Esophagus muscularis mucosa (tissue), 4 donors: ENCODE results near the gene FLRT1. TPM values are rescaled to one million over a fixed set of nuclear protein-coding genes. Genes with fewer than 3 reads are reported as not detected.

Experiments used
- DNase-seq: peaks from one replicate; pipeline ENCODE4 v3.0.0-alpha.2; 2017; ENCODE audit errors: extremely low spot score
- H3K27ac ChIP-seq, 4 donors: fragments of 200-600 bp; sonication (generic); replicated peaks in 1 of 4; 1 replicate in 3 of 4; 2 replicates in 1 of 4; pipeline ENCODE4 v1.5.1; 2016 to 2019; ENCODE audit warnings: mild to moderate bottlenecking in 1 of 4
- H3K27me3 ChIP-seq, 4 donors: fragments of 200-600 bp; sonication (generic); one replicate each; pipeline versions ENCODE4 v1.5.1 to v1.6.0; 2016 to 2019
- H3K36me3 ChIP-seq, 4 donors: fragments of 200-600 bp; sonication (generic); one replicate each; pipeline ENCODE4 v1.5.1; 2016 to 2019
- H3K4me1 ChIP-seq, 4 donors: fragments of 200-600 bp; sonication (generic); one replicate each; pipeline ENCODE4 v1.5.1; 2016 to 2019
- H3K4me3 ChIP-seq, 4 donors: fragments of 200-600 bp; sonication (generic); 1 replicate in 2 of 4; 2 replicates in 2 of 4; pipeline ENCODE4 v1.5.1; 2016 to 2019; ENCODE audit warnings: mild to moderate bottlenecking in 4 of 4, moderate library complexity in 1 of 4
- H3K9me3 ChIP-seq, 4 donors: fragments of 200-600 bp; sonication (generic); 1 replicate in 3 of 4; 2 replicates in 1 of 4; pipeline ENCODE4 v1.5.1; 2016 to 2019
- EP300 ChIP-seq: sonication (generic); formaldehyde crosslinking; IDR thresholded peaks from one replicate; pipeline ENCODE4 v1.6.1; 2017; ENCODE audit warnings: antibody characterized with exemption
- POLR2A ChIP-seq: fragments of 450-650 bp; IDR thresholded peaks from one replicate; pipeline ENCODE4 v1.6.1; 2017; ENCODE audit warnings: antibody characterized with exemption, moderate library complexity, mild to moderate bottlenecking, low read depth
- POLR2AphosphoS5 ChIP-seq, 2 donors: sonication (generic); formaldehyde crosslinking; IDR thresholded peaks; one replicate each; pipeline ENCODE4 v1.6.1; 2017; ENCODE audit warnings: antibody characterized with exemption in 2 of 2
- WGBS: methylation state at CpG from one replicate; pipeline ENCODE4 v1.1.5; 2018; 5-methylcytosine and 5-hydroxymethylcytosine counted together
- intact Hi-C: fragments of 100-400 bp; cut with DNase I; formaldehyde crosslinking; loops from one replicate; pipeline ENCODE4 v1.15.1; 2023
- total RNA-seq, 4 donors: library from RNA; depleted of rRNA; stranded (reverse); fragments of >200 nt; gene quantifications; one replicate each; pipeline versions ENCODE4 v1.1.0 to v1.2.1, GENCODE V29; 2016
- TF ChIP-seq, protein P1 (sequence below), 3 experiments: fragments of 200-600 bp in 2 of 3; fragments of 450-650 bp in 1 of 3; sonication (generic) in 2 of 3; IDR thresholded peaks; one replicate each; pipeline ENCODE4 v1.5.1; 2017 to 2019; ENCODE audit warnings: antibody characterized with exemption in 3 of 3, mild to moderate bottlenecking in 2 of 3, moderate library complexity in 1 of 3

The FLRT1 gene
- total RNA-seq, 4 donors from 2014 or later = 2.1 to 5.0 (median 3.1) TPM

- no peak for TF ChIP-seq POLR2A
- TF ChIP-seq EP300 = no peak
- TF ChIP-seq POLR2AphosphoS5 (IDR thresholded peaks at IDR 0.05) = no peak
- TF ChIP-seq, protein P1, sequence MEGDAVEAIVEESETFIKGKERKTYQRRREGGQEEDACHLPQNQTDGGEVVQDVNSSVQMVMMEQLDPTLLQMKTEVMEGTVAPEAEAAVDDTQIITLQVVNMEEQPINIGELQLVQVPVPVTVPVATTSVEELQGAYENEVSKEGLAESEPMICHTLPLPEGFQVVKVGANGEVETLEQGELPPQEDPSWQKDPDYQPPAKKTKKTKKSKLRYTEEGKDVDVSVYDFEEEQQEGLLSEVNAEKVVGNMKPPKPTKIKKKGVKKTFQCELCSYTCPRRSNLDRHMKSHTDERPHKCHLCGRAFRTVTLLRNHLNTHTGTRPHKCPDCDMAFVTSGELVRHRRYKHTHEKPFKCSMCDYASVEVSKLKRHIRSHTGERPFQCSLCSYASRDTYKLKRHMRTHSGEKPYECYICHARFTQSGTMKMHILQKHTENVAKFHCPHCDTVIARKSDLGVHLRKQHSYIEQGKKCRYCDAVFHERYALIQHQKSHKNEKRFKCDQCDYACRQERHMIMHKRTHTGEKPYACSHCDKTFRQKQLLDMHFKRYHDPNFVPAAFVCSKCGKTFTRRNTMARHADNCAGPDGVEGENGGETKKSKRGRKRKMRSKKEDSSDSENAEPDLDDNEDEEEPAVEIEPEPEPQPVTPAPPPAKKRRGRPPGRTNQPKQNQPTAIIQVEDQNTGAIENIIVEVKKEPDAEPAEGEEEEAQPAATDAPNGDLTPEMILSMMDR (IDR thresholded peaks at IDR 0.05) = no peak
- H3K4me1 ChIP-seq = peaks cover 0 to 21% (median 0%) of the 10 kb centered on the region in 4 donors
- intact Hi-C loops = no loop called here
- H3K9me3 ChIP-seq = no peaks in the 10 kb centered on the region
- no peaks in the 10 kb centered on the region for H3K27me3 ChIP-seq
- WGBS = 87% methylated on average over 22 of the region's 27 CpGs
- H3K36me3 ChIP-seq = no peaks in the 10 kb centered on the region
- H3K4me3 ChIP-seq = no peak overlapping the region
- DNase-seq = no peak
- no peak overlapping the region for H3K27ac ChIP-seq
Measured at GRCh38 chr11:64019106-64020037, 16.4 kb upstream of the FLRT1 start.

GRCh38 chr11:64020976-64021756, 14.6 kb upstream of the FLRT1 start:
- no peaks in the 10 kb centered on the region for H3K36me3 ChIP-seq
- 87% methylated on average over 17 of the region's 22 CpGs for WGBS
- intact Hi-C loops = no loop called here
- peaks cover 0 to 21% (median 0%) of the 10 kb centered on the region in 4 donors for H3K4me1 ChIP-seq
- no peak overlapping the region for H3K27ac ChIP-seq
- DNase-seq = no peak
- no peaks in the 10 kb centered on the region for H3K9me3 ChIP-seq
- H3K4me3 ChIP-seq = no peak overlapping the region
- TF ChIP-seq EP300 = no peak
- TF ChIP-seq, protein P1 (IDR thresholded peaks at IDR 0.05) = no peak
- H3K27me3 ChIP-seq = no peaks in the 10 kb centered on the region

DNA sequence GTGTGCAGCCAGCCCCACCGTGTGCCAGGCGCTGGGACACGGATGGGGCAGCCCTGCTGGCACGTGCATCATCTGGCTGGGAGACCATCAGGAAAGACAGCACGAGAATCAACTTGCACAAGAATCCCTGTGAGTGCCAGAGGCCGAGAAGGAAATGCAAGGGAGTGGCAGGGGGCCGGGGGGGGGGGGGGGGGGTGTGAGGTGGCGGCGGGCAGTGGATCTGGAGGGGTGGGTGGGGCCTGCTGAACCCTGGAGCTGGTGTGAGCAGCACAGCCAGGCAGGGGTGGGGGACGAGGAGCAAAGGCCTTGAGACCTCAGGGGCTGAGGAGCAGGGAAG, 14.0 kb upstream of the FLRT1 start:
- intact Hi-C loops = no loop called here
- H3K4me3 ChIP-seq = no peak overlapping the region
- TF ChIP-seq POLR2A = no peak
- no peak for TF ChIP-seq EP300
- TF ChIP-seq, protein P1 (IDR thresholded peaks at IDR 0.05) = no peak
- no peak for TF ChIP-seq POLR2AphosphoS5 (IDR thresholded peaks at IDR 0.05)
- H3K4me1 ChIP-seq = peaks cover 0 to 21% (median 0%) of the 10 kb centered on the region in 4 donors
- whole genome bisulfite sequencing = 66% methylated on average over 7 of the region's 10 CpGs
- DNase-seq = no peak
- H3K36me3 ChIP-seq = no peaks in the 10 kb centered on the region
- no peak overlapping the region for H3K27ac ChIP-seq
- no peaks in the 10 kb centered on the region for H3K9me3 ChIP-seq
- no peaks in the 10 kb centered on the region for H3K27me3 ChIP-seq

- no peak for DNase-seq
- Histone ChIP-seq H3K4me1 (peaks cover 0 to 21% (median 0%) of the 10 kb centered on the region in 4 donors), H3K4me3 (no peak overlapping the region), H3K27me3 (no peaks in the 10 kb centered on the region), H3K9me3 (no peaks in the 10 kb centered on the region), H3K27ac (no peak overlapping the region), H3K36me3 (no peaks in the 10 kb centered on the region)
- intact Hi-C loops = no loop called here
- TF ChIP-seq EP300 = no peak
- TF ChIP-seq POLR2AphosphoS5 (IDR thresholded peaks at IDR 0.05) = no peak
- TF ChIP-seq, protein P1 (IDR thresholded peaks at IDR 0.05) = no peak
- TF ChIP-seq POLR2A = no peak
- 86% methylated on average over 14 of the region's 14 CpGs for WGBS
Measured at GRCh38 chr11:64022125-64022784, 13.5 kb upstream of the FLRT1 start.
